GM18907 (cell line): Measurements from ENCODE around the gene PRRX2.
"Not testable (repeated sequence)": the region's sequence is repeated elsewhere in the genome, so short reads cannot be mapped to it uniquely, and the experiment has no call there.

Source experiments
- ATAC-seq: cut with Tn5 transposase; IDR thresholded peaks from one replicate; pipeline ENCODE4 v1.9.1; 2021; ENCODE audit warnings: mild to moderate bottlenecking, moderate library complexity; ENCODE audit not compliant: unreplicated experiment

PRRX2 gene

DNA sequence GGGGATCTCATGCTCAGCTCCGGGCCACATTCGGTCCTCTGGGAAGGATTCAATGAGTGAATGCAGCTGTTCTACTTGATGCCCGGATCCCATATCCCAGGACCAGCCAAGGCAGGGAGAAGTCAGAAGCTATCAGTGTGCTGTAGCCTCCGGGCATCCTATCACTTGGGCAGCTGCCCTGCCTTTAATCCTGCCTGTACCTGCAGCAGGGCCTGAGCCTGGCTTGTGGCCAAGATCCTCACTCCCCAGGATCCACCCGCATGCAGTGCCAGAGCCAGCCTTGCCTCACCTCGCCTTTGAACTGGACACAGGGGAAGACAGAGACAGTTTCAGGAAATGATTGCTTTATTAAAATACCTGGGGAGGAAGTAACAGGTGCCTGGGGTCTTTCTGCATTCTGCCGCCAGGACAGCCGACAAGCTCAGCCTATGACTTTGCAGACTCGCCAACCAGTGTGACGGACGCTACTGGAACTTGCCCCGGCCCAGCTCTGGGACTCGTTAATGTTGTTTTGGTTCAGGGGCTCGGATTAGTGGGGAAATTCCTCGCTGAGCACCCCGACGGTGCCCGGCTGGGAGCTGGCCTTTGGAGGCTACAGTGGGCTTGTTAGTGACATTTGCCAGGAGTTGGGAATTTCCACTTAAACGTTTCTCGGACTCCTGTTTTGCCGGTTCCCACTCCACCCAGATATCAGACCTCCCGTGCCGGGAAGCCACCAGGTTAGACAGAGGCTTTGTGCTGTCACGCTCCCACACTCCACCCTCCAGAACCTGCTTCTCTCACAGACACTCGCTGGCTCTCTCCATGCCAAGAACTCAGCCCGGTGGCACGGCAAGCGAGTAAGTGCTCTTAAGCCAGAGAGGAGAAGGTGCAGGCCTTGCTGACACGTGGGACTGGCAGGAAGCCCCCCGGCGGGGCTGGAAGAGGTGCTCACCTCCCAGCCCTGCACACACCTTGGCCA lies 86.7 kb downstream of the PRRX2 start:
- no peak for ATAC-seq

DNA sequence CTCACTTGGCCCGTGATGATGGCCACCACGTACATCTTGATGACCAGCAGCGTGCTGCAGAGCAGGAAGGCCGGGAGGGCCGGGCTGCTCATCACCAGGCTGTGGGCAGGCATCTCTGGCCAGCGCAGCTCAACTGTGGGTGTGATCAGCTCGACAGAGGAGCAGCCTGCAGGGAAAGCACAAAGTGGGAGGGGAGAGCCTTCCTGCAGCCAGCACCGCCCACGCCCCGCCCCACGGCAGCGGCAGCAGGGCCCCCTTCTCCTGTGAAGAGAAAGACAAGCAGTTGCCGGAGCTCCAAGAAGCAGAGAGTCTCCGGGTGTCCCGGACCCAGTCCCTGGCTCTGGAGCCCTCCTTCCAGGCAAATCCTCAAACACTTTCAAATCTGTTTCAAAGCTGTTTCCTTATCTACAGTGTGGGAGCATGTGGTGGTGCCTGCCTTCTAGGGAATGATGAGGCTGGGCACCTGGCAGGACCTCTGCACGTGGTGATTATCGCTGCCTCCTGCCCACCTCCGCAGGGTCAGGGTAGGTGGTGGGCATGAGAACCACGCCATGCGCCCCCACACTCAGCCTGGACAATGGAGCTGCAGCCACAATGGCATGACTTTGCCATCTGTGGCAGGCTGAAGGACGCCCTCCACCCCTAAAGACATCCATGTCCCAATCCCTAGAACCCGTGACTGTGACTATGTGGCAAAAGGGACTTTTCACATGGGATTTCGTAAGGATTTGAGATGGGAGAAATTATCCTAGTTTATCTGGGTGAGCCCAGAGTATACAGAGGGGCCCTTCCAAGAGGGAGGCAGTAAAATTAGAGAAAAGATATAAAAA lies 87.7 kb downstream of the PRRX2 start, which contains the start of gene PTGES:
Gene PTGES (minus strand): TSS at position 143 of the 830 bp plus-strand sequence. CDS start 30 bp downstream, at position 113.
- no peak for ATAC-seq

DNA sequence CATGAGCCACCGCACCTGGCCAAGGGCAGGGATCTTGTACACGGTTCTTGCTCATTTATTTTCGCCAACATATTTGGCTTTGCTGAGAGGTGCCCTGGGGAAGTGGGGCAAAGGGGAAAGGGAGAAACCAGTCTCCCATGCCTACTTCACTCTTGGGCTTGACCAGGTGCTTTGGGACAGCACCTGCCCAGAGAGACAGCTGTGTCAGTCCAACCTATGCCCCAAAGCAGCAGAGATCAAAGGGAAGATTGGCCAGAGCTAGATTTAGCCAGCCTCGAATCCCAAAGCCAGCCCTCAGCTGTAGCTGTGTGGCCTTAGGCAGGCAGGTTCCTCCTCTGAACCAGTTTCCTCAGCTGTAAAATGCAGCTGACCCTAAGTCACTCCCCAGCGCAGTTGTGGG lies 89.7 kb downstream of the PRRX2 start:
- no peak for ATAC-seq

DNA sequence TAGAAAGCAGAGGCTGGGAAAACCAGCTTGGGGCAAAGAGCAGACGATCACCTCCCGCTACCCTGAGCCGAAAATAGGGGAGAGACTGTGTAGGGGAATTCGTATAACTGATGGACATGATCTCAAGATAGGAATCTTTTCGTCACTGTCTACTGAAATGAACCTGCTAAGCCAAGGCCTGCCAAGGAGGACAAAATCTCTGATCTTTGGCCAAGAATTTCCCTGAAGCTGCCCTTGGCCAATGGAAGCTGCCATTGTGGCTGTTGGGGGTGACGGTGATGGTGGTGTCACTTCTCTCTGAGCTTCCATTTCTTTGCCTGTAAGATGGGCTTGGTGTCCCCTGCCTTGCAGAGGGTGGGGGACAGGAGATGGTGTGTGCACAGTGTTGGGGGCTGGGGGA lies 90.7 kb downstream of the PRRX2 start:
- ATAC-seq: no peak

GRCh38 chr9:129757045-129757444 lies 91.6 kb downstream of the PRRX2 start:
- no peak for ATAC-seq

GRCh38 chr9:129759319-129759718 lies 93.9 kb downstream of the PRRX2 start:
- ATAC-seq: no peak

DNA sequence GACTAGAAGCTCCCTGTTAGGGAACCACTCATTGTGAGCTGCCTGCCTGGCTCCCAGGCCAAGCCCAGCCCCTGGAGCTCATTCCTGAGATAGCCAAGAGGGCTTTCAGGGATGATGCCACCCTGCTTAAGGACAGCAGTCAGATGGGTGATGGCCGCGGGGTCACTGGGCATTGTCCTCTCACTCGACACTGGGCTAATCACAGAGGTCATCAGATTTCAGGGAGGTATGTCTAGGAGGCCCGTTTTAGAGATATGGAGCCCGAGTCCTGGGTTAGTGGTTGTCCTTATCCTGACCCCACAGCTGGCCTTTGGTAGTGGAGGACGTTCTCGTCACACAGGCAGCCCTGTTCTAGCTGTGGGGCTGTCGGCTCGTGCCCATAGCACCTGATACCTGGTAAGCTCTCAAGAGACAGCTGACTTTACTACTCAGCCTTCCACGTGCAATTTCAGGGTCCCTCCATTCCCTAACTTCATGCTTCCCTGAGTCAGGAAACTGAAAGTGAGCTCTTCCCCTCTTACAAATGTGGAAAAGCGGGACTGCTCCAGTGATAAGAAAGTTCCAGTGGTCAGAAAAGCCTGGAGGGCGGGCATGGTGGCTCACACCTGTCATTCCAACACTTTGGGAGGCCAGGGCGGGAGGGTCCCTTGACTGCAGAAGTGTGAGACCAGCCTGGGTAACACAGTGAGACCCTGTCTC lies 94.5 kb downstream of the PRRX2 start:
- no peak for ATAC-seq

DNA sequence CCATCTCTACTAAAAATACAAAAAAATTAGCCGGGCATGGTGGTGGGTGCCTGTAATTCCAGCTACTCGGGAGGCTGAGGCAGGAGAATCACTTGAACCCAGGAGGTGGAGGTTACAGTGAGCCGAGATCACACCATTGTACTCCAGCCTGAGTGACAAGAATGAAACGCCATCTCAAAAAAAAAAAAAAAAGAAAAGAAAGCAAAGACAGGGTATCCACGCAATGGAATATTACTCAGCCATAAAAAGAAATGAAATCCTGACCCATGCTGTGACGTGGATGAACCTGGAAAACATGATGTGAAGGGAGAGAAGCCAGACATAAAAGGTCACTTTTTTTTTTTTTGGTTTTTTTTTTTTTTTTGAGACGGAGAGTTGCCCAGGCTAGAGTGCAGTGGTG lies 95.3 kb downstream of the PRRX2 start:
- not testable (repeated sequence) for ATAC-seq

GRCh38 chr9:129761293-129761900 lies 96.0 kb downstream of the PRRX2 start:
- ATAC-seq: no peak

DNA sequence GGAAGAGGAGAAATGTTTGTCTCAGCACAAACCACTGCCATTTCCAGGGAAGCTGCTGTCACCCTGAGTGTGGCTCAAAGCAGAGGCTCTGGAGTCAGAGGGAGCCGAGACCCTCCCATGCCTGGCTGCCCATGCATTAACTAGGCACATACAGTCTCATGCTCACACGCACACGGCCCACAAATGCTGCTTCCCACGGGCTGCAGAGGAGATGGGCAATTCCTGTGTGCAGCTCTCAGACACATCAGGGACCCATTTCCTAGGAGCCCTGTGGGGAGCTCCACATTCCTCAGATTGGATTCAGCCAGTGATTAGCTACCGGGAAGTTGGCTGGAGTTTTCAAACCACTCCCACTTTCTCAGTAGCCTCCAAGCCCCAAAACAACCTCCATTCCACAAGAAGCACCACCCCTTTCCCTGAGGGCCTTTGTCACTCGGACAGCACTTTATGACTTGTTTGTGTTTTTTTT lies 96.5 kb downstream of the PRRX2 start:
- ATAC-seq: no peak

DNA sequence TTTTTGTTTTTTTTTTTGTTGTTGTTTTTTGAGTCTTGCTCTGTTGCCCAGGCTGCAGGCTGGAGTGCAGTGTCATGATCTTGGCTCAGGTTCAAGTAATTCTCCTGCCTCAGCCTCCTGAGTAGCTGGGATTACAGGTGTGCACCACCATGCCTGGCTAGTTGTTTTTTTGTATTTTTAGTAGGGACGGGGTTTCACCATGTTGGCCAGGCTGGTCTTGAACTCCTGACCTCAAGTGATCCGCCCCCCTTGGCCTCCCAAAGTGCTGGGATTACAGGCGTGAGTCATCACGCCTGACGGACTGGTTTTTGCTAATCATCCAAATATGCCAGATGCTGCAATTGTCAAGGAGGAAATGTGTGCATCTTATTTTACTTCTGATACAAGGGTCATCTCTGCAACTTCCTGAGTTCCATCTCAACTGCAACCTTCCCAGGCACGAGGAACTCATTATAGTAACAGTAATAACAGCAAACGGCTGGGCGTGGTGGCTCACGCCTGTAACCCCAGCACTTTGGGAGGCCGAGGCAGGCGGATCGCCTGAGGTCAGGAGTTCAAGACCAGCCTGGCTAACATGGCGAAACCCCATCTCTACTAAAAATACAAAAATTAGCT lies 97.0 kb downstream of the PRRX2 start:
- ATAC-seq: not testable (repeated sequence)

- ATAC-seq: no peak
Measured at GRCh38 chr9:129762985-129763926, 97.8 kb downstream of the PRRX2 start.

DNA sequence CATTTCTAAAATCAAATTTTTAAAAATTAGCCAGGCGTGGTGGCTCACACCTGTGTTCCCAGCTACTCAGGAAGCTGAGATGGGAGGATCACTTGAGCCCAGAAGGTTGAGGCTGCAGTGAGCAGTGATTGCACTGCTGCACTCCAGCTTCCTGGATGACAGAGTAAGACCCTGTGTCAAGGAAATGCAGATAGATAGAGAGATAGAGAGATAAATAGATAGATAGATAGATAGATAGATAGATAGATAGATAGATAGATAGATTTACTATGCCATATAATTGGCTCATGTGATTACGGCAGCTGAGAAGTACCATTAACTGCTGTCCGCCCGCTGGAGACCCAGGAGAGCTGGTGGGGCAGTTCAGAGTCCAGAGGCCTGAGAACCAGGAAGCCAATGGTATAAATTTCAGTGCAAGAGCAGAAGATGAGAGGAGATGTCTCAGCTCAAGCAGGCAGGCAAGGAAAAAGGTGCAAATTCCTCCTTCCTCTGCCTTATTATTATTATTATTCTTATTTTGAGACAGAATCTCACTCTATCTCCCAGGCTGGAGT lies 100.4 kb downstream of the PRRX2 start:
- ATAC-seq: no peak

DNA sequence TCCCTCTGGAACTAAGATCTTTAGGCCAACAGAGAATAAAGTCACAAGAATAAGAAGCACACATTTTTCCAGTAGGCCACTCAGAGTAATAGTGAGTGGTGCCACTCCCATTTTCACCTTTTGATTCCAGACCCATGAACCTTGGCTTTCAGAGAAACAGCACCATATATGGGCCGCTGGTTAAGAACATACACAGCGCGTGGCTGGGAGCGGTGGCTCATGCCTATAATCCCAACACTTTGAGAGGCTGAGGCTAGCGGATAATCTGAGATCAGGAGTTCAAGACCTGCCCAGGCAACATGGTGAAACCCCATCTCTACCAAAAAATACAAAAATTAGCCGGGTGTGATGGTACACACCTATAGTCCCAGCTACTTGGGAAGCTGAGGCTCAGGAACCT lies 103.0 kb downstream of the PRRX2 start:
- no peak for ATAC-seq

DNA sequence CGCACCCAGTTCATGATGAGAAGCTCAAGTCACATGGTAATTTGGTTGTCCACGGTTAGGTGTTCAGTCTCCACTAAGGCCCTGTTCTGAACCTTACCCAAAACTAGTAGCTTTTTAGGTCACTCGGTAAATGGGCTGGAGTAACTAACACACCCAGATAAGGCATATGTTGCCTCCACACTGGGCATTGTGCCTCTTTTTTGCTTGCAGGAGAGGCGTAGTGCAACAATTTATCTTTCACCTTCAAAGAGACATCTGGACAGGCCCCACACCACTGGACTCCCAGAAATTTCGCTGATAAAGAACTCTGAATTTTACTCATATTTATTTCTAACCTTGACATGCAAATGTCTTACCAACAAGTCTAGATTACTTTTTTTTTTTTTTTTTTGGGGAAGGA lies 104.2 kb downstream of the PRRX2 start:
- ATAC-seq: no peak

GRCh38 chr9:129770741-129771140 lies 105.3 kb downstream of the PRRX2 start:
- no peak for ATAC-seq
